ENCODE measurements around the gene TRAK2.
"Not testable (repeated sequence)": the region's sequence is repeated elsewhere in the genome, so short reads cannot be mapped to it uniquely, and the experiment has no call there.

TRAK2 gene

DNA sequence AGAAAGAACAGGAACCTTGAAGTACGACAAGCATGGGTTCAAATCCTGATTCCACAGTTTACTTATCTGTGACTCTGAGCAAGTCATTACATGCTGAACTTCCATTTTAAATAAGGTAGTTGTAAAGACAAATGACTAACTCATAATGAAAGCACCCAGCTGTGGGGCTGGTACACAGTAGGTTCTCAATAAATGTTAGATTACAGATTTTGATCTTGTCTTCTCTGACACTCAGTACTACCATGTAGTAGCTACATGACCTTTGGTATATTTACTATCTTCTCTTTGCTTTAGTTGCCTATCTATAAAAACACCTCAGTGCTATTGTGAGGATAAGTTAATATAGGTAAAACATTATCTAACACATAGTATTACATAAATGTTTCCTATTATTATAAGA, 3.2 kb downstream of the TRAK2 start:
- DNase-seq, result no peak

DNA sequence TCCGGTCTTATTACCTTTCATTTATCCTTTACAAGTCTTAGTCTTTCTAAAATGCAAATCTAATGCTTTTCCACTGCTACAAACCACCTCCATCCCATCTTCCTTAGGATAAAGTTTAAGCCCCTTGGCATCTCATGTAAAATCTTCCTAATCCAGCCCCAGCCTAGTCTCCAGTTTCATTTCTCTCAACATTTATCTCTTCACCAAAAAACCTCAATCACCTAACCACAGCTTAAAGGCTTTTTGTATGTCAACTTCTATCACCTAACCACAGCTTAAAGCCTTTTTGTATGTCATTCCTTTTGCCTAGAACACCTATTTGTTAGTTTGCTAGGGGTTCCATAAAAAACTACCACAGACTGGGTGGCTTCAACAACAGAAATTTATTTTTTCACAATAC, 4.2 kb downstream of the TRAK2 start:
- DNase-seq, result no peak

DNA sequence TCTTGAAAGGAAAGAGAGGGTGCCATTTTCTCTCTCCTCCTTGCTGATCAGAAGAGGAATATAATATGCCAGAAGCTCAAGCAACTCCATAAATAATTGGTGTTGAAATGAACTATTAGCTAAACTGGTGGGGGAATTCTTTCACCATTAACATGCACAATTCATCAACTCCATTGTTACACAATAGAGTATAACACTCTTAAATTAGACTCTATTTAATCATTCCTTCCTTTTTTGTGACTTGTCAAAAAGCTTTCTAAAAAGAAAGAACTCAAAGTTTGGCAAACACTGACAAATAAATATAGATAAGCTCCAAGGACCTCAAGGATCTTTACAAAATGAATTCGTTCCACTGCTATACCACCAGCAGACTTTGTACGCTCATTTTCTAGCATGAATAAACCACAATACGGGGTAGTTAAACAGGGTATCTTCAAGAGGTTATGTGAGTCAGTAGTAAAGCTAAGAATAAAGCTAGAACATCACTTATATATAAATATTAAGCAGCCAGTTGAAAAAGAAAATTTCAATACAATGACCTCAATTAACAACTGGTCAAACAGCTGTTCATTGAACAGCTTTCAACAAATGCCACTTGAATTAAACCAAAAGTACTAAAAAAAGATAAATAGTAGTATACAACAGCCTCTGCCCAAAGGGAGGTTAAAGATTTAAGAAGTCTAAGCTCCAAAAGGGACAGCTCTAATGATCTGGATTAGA, 6.4 kb downstream of the TRAK2 start:
- no peak for DNase-seq

DNA sequence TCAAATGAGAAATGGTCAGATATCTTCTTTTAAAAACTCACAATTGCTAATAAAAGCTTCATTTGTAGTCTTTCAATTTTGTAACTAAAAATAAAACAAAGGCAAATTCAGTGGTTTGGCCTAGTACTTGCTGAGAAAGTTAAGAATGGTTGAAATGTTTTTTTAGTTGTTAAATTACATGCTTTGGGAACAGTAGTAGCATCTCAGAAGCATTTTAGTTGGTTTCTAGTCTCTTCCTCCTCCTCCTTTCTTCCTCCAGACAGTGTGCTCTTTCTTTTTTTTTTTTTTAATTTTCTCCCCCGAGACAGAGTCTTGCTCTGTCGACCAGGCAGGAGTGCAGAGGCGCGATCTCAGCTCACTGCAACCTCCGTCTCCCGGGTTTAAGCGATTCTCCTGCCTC, 9.8 kb downstream of the TRAK2 start:
- DNase-seq, result no peak

DNA sequence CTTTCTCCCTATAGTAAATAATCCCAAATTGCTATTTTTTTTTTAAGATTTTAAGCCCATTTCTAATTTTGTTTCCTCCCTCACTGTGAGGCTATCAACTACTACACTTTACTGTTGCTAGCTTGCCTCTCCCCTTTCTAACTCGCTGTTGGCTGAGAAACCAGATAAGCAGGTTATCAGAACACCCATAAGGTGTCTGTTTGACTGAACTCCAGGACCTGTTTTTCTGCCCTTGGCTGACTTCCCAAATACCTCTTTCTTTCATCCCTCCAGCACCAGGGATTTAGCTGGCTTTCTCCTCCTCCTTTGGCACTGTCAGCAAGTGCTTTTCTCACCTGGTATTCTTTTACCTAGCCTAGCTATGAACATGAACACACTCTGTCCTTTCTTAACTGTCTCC, 11.1 kb downstream of the TRAK2 start:
- no peak for DNase-seq

DNA sequence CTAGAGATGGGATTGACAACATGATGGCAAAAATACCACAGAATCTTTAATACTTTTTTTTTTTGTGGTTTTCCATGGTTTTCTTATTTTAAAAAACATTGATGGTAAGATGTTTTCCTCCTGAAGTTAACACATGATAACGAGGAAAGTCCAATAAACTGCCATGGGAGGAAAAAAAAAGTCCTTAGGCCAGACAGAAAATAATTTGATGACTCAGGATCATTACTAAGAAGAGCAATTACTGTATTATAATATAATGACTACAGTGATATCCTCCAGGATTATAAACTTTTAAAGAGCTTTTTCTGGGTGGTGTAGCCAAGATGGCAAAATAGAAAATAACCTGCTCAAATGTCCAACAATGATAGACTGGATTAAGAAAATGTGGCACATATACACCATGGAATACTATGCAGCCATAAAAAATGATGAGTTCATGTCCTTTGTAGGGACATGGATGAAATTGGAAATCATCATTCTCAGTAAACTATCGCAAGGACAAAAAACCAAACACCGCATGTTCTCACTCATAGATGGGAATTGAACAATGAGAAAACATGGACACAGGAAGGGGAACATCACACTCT, 11.8 kb downstream of the TRAK2 start:
- not testable (repeated sequence) for DNase-seq

DNA sequence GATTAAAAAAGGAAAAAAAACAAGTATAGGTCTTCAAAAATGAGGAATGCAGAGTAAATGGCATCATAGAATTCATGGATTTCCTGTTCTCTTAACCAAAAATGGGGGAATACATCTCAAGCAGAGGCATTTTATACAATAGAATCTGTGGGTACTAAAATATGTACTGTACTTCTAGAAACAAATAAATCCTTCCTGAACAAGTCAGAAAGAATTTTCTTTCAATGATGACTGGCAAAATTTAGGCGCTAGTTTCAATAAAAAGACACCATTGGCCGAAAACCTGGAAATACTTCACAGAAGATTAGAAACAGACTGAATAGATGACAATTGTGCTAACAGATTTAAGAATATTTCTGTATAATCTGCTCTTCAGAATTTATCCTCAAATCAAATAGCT, 15.1 kb downstream of the TRAK2 start:
- no peak for DNase-seq

DNA sequence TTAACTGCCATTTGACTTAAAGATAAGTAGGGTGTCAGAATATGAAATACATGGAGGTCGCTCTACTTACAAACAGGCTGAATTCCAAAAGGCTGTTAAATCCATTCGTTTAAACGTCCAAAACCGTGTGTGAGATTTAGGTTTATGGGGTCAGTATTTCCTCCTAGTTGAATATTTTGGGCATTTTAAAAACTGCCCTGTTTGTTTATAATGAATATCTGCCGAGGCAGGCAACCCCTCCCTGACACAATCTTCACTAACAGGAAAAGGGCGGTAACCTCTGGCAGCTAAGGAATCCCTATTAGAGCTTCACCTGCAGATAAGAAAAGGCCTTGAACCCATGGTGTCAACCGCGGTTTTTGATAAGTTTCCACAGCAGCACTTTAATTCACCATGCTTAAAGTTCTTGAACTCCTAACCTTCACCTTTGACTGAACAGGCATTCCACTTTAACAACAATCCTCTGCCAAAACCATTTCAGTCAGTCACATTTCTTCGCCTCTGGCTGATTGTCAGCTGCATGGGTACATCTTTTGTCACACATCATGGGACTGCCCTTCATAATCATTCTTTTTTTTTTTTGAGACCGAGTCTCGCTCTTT, 17.8 kb downstream of the TRAK2 start:
- no peak for DNase-seq

DNA sequence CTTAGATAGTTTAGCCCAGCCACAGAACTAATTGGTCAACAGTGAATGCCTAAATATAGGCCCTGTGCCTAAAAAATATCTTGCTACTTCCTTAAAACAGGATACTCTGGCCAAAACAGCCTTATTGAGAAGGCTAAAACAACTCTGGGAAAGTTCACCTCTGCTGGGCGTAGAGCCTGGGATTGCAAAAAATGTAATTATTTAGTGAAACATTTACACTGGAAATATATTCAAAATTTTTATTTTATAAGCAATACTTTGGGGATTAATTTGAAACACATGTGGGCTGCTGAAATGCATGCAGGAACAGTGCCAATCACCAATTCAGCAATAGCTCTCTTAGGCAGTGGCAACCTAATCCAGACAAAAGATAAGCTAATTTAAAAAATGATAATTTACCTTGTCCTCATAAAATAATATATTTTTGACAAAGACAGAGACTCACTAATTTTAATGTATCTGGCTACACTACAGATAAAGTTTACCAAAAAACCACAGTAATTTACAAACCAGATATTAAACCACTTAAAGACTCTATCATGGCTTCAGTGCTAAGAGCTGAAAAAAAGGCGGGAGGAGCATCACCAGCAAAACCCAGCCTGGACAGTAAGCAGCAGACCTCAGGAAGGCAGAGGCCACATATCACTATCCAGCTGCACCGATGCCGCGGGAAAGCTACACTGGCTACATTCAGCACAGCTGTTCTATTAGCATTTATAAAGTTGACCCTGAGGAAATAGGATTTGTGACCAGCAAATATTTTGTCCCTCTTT, 18.5 kb downstream of the TRAK2 start:
- no peak for DNase-seq

DNA sequence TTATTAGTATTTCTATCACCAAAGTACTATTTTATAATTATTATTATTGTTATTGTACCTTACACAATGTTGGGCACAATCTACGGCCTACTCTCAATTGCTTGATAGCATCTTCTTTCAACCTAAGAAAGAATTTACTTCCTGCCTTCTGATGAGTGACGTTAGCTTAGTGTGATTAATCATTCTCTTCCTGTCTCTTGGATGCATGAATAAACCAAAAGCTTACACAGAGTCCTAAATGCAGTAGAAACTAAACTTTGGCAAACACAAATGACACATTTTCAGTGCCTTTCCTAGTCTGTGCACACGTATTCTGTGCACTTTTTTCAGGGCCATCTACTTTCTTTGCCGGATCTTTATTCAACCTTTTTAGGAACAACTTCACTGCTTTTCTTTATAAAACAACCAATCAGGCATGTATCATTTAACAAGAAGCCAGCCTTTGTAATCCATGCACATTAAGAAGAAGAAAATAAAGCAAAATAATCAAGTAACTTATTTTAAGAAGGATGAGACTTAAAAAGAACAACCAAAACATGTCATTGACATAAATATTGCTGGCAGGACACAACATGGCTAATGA, 19.1 kb downstream of the TRAK2 start:
- DNase-seq, result no peak

DNA sequence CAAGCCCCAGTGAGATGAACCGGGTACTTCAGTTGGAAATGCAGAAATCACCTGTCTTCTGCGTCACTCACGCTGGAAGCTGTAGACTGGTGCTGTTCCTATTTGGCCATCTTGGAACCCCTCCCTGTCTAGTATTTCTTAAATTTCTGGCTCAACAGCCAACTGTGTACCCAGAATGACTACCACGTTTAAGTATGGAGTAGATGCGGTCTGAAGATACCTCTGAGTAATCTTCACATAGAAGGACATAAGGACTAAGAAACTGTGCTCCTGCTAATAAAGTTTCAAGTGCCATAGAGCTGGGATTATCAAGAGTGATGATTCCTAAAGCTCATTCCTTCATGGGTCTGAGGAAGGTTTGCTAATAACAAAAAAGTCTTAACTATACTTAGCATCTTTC, 20.4 kb downstream of the TRAK2 start:
- DNase-seq, result no peak

DNA sequence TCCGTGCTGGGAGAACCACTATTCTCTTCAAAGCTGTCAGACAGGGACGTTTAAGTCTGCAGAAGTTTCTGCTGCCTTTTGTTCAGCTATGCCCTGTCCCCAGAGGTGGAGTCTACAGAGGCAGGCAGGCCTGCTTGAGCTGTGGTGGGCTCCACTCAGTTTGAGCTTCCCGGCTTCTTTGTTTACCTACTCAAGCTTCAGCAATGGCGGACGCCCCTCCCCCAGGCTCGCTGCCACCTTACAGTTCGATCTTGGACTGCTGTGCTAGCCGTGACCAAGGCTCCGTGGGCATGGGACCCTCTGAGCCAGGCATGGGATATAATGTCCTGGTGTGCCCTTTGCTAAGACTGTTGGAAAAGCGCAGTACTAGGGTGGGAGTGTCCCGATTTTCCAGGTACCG, 20.9 kb downstream of the TRAK2 start:
- not testable (repeated sequence) for DNase-seq

DNA sequence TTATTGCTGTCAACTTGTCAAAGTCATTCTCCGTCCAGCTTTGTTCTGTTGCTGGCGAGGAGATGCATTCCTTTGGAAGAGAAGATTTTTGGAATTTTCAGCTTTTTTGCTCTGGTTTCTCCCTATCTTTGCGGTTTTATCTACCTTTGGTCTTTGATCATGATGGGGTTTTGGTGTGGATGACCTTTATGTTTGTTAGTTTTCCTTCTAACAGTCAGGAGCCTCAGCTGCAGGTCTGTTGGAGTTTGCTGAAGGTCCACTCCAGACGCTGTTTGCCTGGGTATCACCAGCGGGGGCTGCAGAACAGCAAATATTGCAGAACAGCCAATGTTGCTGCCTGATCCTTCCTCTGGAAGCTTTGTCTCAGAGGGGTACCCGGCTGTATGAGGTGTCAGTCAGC, 21.4 kb downstream of the TRAK2 start:
- DNase-seq, result not testable (repeated sequence)

DNA sequence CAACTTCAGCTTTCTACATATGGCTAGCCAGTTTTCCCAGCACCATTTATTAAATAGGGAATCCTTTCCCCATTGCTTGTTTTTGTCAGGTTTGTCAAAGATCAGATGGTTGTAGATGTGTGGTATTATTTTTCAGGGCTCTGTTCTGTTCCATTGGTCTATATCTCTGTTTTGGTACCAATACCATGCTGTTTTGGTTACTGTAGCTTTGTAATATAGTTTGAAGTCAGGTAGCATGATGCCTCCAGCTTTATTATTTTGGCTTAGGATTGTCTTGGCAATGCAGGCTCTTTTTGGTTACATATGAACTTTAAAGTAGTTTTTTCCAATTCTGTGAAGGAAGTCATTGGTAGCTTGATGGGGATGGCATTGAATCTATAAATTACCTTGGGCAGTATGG, 22.9 kb downstream of the TRAK2 start:
- DNase-seq, result not testable (repeated sequence)

DNA sequence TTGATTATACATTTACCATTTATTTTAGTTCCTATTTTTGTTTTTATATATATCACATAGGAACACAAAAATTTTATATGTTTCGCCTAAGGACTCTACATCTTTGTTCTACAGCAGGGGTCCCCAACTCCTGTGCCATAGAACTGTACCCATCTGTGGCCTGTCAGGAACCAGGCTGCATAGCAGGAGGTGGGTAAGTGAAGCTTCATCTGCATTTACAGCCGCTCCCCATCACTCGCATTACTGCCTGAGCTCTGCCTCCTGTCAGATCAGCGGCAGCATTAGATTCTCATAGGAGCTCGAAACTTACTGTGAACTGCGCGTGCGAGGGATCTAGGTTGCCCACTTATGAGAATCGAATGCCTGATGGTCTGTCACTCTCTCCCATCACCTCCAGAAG, 25.3 kb downstream of the TRAK2 start:
- DNase-seq, result no peak

DNA sequence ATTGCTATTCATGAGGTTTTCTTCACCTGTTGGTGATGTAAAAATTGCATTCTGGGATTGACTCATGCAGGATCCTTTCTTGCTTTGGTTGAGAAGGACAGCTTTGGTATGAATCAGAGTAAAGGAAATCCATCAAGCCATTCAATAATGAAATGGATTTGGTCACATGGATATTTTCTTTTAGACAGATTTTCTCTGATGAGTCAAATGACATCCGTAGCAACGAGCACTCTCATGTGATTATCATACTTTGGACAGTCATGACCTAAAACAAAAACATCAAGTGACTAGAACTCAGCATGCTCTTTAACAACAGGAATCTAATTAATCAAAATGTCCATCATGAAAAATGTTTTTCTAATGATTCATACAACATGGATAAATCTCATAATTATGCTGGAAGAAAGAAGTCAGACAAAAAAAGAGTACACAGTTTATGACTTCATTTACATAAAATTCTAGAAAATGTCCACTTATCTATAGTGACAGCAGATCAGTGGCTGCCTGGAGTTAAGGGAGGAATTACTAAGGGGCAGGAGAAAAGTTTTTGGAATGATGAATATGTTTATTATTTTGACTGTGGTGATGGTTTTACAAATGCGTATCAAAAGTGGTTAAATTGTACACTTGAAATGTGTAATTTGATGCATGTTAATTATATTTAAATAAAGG, 30.7 kb downstream of the TRAK2 start:
- no peak for DNase-seq

DNA sequence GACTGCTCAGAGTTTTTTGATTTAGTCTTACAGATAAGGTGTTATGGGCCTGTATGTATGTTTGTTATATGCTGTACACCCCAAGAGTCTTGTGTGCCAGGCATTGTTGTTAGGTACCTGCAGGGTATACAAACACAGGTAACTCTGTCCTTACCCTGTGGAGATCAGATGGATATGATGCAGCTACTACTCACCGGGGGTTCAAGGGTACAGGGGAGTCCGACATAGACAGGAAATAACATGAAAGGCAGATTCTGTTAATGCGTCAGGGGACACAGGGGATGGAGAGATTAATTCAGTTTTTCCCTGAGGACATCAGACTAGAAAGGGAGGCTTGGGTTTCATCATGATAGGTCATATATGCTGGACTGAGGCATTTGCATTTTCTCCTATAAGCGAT, 31.3 kb downstream of the TRAK2 start:
- no peak for DNase-seq

DNA sequence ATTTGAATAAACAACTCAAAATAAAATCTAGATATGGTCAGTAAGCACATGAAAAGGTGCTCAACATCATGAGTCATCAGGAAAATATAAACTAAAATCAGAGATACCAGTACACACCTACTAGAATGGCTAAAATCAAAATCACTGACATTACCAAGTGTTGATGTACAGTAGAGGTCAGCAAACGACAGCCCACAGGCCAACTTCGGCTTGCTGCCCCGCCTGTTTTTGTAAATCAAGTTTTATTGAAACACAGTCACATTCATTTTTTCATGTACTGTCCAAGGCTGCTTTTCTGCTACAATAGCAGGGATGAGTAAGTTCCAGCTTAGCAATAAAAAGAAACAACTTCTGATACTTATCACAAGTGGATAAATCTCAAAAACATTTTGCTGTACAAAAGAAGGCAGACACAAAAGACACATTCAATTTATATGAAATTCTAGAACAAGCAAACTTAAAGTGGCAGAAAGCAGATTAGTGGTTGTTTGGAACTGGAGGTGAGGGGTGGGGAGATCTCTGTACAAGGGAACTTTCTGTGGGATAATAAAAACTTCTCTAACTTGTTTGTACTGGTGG, 32.1 kb downstream of the TRAK2 start:
- DNase-seq, result no peak

DNA sequence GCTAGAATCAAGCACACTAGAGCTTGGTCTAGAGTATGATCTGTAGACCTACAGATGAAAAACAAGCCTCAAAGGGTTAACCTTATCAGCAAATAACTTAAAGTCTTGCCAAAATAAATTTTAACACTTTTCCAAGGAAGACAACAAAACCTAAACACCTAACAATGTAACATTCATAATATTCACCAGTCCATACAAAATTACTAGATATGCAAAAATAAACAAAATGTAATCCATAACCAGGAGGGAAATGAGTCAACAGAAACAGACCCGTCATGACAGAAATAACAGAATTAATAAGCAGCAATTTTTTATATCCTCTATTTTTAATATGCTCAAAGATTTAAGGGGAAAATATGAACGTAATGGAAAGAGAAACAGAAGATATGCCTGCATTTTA, 36.1 kb downstream of the TRAK2 start:
- no peak for DNase-seq

DNA sequence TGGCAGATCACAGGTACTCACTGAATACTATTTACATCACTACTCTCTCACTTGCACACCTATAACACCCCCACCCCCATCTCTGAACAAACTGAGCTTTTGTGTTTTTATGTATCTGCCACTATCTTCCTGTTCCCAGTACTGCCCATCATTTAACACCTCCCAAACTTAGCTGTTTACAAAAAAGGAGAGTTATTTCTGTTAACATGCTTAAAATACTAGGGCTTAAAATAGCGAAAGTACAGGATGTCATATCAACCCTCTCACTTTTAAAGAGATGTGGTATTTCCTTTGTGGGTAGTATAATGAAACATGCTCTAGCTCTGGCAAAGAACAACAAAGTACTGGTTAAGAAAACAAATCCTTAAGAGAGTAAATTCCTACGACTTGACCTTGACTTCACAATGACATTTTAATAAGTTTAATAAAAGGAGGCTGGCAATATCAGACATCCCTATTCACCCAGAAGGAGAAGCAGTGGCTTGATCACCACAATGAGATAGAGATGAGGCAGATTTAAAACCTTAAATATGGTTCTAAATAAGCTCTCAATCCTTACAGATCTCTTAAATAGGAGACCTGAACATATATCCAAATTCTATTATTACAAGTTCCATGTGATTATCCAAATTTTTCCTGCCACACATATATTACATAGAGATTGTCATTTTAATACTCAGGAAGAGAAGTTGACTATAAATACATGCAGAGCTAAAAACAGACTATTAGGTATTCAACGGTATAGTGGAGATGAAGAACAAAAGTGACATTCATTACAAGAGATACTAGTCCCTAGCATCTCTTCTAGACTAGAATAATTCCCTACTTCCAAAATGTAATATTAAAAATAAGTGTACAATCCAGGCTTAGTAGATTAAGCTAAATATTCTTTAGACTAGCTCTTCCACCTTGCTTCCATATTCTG, 36.9 kb downstream of the TRAK2 start:
- no peak for DNase-seq

DNA sequence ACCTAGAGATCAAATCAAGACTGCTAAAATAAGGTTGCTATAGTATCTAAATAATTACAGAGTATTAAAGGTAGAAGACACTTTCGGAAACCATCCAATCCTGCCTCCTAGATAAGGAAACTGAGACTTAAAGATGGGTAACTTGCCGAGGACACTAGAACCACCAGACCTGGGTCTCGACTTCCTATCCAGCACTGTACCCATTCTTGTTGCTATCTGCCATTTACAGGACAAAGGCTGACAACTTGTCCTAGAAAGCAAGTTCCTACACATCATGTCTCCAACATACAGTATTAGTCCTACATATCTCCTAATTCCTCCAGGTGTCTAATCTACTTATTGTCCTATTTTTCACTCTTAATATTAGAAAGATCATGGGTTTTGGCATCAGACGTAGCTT, 37.7 kb downstream of the TRAK2 start:
- DNase-seq, result no peak

Data from activated effector memory CD4-positive, alpha-beta T cell treated with anti-CD3 and anti-CD28 coated beads, Interleukin-2, amount 50 U/mL, for 16 hours (primary cell).